Suppressor macrophage treated with lipopolysaccharide for 4 hours (primary cell): ENCODE results near the gene IMPA2.
"Not testable (repeated sequence)": the region's sequence is repeated elsewhere in the genome, so short reads cannot be mapped to it uniquely, and the experiment has no call there.

Experiments used
- DNase-seq: peaks from one replicate; pipeline ENCODE4 v3.0.0-alpha.2; 2020

Gene IMPA2

GRCh38 chr18:11963991-11964484, 17.3 kb upstream of the IMPA2 start:
- DNase-seq = no peak

GRCh38 chr18:11969904-11970835, 11.1 kb upstream of the IMPA2 start:
- DNase-seq = no peak

GRCh38 chr18:11970836-11971226, 10.5 kb upstream of the IMPA2 start:
- DNase-seq = not testable (repeated sequence)

GRCh38 chr18:11972371-11973174, 8.7 kb upstream of the IMPA2 start:
- no peak for DNase-seq

GRCh38 chr18:11974741-11975325, 6.5 kb upstream of the IMPA2 start:
- DNase-seq = no peak

GRCh38 chr18:11975723-11976122, 5.6 kb upstream of the IMPA2 start:
- DNase-seq = no peak

- DNase-seq = peak; percentile 13
Observed at GRCh38 chr18:11976315-11977152, 4.8 kb upstream of the IMPA2 start.

GRCh38 chr18:11977153-11977466, 4.2 kb upstream of the IMPA2 start:
- no peak for DNase-seq

- no peak for DNase-seq
Observed at GRCh38 chr18:11978956-11979355, 2.4 kb upstream of the IMPA2 start.

GRCh38 chr18:11980163-11980493, 1.2 kb upstream of the IMPA2 start:
- no peak for DNase-seq

GRCh38 chr18:11980494-11981191, 664 bp upstream of the IMPA2 start:
- peak; percentile 94 for DNase-seq

GRCh38 chr18:11981543-11982366, 448 bp downstream of the IMPA2 start:
- peak; percentile 41 for DNase-seq

GRCh38 chr18:11982981-11983380, 1.7 kb downstream of the IMPA2 start:
- DNase-seq = no peak

- DNase-seq = peak; percentile 42
Observed at GRCh38 chr18:11983592-11983991, 2.3 kb downstream of the IMPA2 start.

GRCh38 chr18:11984091-11984490, 2.8 kb downstream of the IMPA2 start:
- no peak for DNase-seq

- DNase-seq = no peak
Observed at GRCh38 chr18:11985586-11985985, 4.3 kb downstream of the IMPA2 start.

- DNase-seq = no peak
Observed at GRCh38 chr18:11986061-11986460, 4.8 kb downstream of the IMPA2 start.

- DNase-seq = peak; percentile 60
Observed at GRCh38 chr18:11987527-11987926, 6.2 kb downstream of the IMPA2 start.

- DNase-seq = no peak
Observed at GRCh38 chr18:11989174-11989573, 7.9 kb downstream of the IMPA2 start.

GRCh38 chr18:11989966-11990380, 8.7 kb downstream of the IMPA2 start:
- no peak for DNase-seq

GRCh38 chr18:11990539-11990938, 9.2 kb downstream of the IMPA2 start:
- DNase-seq = no peak
